Effector memory CD4-positive, alpha-beta T cell (primary cell): Measurements from ENCODE around the gene RASD1.
"Not testable (repeated sequence)": the region's sequence is repeated elsewhere in the genome, so short reads cannot be mapped to it uniquely, and the experiment has no call there.

Experiments
- DNase-seq, 3 donors: peaks; one replicate each; pipeline ENCODE4 v3.0.0-alpha.2; 2020
- H3K27ac ChIP-seq: 2 replicates; pipeline ENCODE4 v1.7.0; 2013; ENCODE audit warnings: mild to moderate bottlenecking, low read length, moderate library complexity; ENCODE audit not compliant: insufficient read depth, poor library complexity, severe bottlenecking
- H3K27me3 ChIP-seq: replicated peaks from 2 replicates; pipeline ENCODE4 v1.7.0; 2013; ENCODE audit warnings: mild to moderate bottlenecking, low read length; ENCODE audit not compliant: insufficient read depth, control insufficient read depth, poor library complexity, severe bottlenecking
- H3K36me3 ChIP-seq: 2 replicates; pipeline ENCODE4 v1.7.0; 2013; ENCODE audit warnings: mild to moderate bottlenecking, low read length, moderate library complexity; ENCODE audit not compliant: control insufficient read depth, insufficient read depth
- H3K4me1 ChIP-seq: 2 replicates; pipeline ENCODE4 v1.7.0; 2013; ENCODE audit warnings: low read length, mild to moderate bottlenecking; ENCODE audit not compliant: control insufficient read depth, insufficient read depth, poor library complexity, severe bottlenecking
- H3K4me3 ChIP-seq: 2 replicates; pipeline ENCODE4 v1.7.0; 2013; ENCODE audit warnings: low read length, low read depth, mild to moderate bottlenecking; ENCODE audit not compliant: insufficient read depth, poor library complexity, severe bottlenecking
- H3K9me3 ChIP-seq: 2 replicates; pipeline ENCODE4 v1.7.0; 2013; ENCODE audit warnings: mild to moderate bottlenecking, low read length, moderate library complexity; ENCODE audit not compliant: control insufficient read depth

The RASD1 gene

GRCh38 chr17:17469358-17469757 is 26.8 kb downstream of the RASD1 start:
- H3K4me3 ChIP-seq: no peak overlapping the region
- H3K36me3 ChIP-seq: no peaks in the 10 kb centered on the region
- H3K9me3 ChIP-seq: no peaks in the 10 kb centered on the region
- peaks cover 4% of the 10 kb centered on the region for H3K27me3 ChIP-seq
- no peak for DNase-seq
- no peaks in the 10 kb centered on the region for H3K4me1 ChIP-seq
- no peak overlapping the region for H3K27ac ChIP-seq

GRCh38 chr17:17468217-17469010 is 27.8 kb downstream of the RASD1 start:
- Histone ChIP-seq H3K27ac (no peak overlapping the region), H3K36me3 (no peaks in the 10 kb centered on the region), H3K9me3 (no peaks in the 10 kb centered on the region), H3K4me1 (no peaks in the 10 kb centered on the region), H3K4me3 (no peak overlapping the region), H3K27me3 (peaks cover 4% of the 10 kb centered on the region)
- no peak for DNase-seq

DNA sequence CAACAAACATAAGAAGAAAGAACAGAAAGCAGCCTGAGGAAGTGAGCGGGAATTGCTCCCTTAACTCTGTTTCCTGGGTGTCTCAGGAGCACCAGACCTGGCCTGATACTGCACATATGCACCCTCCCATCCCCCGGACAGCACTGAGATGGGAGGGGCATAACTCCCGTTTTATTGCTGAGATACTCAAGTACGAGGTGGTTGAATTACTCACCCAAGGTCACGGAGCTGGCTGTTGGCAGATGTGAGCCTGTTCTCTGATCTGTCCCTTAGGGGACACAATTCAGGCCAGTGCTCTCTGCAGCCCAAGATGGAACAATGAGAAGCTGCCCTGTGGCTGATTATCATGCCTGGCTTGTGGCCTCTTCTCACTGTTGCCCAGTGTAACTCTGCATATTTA is 28.5 kb downstream of the RASD1 start:
- H3K36me3 ChIP-seq: no peaks in the 10 kb centered on the region
- H3K4me1 ChIP-seq: no peaks in the 10 kb centered on the region
- H3K27ac ChIP-seq: no peak overlapping the region
- no peak for DNase-seq
- H3K9me3 ChIP-seq: no peaks in the 10 kb centered on the region
- H3K27me3 ChIP-seq: peaks cover 4% of the 10 kb centered on the region
- H3K4me3 ChIP-seq: no peak overlapping the region

DNA sequence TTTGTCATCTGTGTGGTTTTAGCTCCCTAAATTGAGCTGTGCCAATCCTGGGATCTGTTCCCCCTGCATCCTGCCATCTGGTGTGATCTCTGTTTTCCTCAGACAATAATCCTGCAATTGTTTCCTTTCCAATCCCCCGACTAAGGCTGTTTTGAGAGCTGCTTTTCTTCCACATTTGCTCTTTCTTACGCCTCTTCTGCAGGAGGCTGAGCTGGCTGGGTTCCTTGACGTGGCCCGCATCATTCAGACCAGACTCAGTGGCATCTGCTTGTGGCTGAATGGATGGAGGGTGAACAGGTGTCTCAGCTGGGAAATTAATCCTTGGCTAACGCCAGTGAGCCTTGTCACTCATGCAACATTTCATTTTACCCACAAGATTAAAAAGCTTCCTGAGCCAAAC is 29.2 kb downstream of the RASD1 start:
- DNase-seq: no peak
- Histone ChIP-seq H3K4me3 (no peak overlapping the region), H3K27me3 (no peaks in the 10 kb centered on the region), H3K36me3 (no peaks in the 10 kb centered on the region), H3K27ac (no peak overlapping the region), H3K4me1 (no peaks in the 10 kb centered on the region), H3K9me3 (no peaks in the 10 kb centered on the region)

- Histone ChIP-seq H3K27me3 (no peaks in the 10 kb centered on the region), H3K27ac (no peak overlapping the region), H3K36me3 (no peaks in the 10 kb centered on the region), H3K4me3 (no peak overlapping the region), H3K4me1 (no peaks in the 10 kb centered on the region), H3K9me3 (no peaks in the 10 kb centered on the region)
- no peak for DNase-seq
Observed at GRCh38 chr17:17466511-17466910, 29.7 kb downstream of the RASD1 start.

DNA sequence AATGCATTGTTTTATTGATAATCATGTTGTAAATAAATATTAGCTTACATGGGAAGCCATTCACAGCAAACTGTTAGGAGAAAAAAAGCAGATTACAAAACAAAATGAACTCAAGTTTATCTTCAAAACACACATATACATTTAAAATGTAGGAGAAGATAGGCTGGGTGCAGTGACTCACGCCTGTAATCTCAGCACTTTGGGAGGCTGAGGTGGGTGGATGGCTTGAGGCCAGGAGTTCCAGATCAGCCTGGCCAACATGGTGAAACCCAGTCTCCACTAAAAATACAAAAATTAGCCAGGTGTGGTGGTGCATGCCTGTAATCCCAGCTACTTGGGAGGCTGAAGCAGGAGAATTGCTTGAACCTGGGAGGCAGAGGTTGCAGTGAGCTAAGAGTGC is 30.3 kb downstream of the RASD1 start:
- not testable (repeated sequence) for H3K27ac ChIP-seq, H3K4me3 ChIP-seq, H3K4me1 ChIP-seq, DNase-seq, H3K27me3 ChIP-seq, H3K36me3 ChIP-seq, H3K9me3 ChIP-seq

DNA sequence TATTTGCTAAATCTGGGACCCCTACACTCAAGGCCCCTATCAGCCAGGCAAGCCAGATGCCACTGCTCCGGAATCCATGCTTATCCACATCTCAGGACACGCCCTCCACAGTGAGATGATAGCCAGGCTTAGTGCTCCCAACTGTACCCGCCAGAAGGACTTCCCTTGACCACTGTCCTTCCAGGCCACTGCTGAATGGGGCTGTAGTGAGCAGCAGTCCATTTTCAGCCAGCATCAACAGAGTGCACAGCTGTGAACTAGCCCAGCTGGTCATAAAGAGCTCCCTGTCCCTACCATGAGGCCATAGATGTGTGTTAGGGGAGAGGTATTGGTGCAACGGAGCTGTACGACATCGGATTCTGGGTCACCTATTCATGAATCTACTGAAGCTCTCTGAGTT is 32.4 kb downstream of the RASD1 start:
- Histone ChIP-seq H3K36me3 (no peaks in the 10 kb centered on the region), H3K27ac (no peak overlapping the region), H3K27me3 (no peaks in the 10 kb centered on the region), H3K9me3 (no peaks in the 10 kb centered on the region), H3K4me3 (no peak overlapping the region), H3K4me1 (no peaks in the 10 kb centered on the region)
- no peak for DNase-seq

DNA sequence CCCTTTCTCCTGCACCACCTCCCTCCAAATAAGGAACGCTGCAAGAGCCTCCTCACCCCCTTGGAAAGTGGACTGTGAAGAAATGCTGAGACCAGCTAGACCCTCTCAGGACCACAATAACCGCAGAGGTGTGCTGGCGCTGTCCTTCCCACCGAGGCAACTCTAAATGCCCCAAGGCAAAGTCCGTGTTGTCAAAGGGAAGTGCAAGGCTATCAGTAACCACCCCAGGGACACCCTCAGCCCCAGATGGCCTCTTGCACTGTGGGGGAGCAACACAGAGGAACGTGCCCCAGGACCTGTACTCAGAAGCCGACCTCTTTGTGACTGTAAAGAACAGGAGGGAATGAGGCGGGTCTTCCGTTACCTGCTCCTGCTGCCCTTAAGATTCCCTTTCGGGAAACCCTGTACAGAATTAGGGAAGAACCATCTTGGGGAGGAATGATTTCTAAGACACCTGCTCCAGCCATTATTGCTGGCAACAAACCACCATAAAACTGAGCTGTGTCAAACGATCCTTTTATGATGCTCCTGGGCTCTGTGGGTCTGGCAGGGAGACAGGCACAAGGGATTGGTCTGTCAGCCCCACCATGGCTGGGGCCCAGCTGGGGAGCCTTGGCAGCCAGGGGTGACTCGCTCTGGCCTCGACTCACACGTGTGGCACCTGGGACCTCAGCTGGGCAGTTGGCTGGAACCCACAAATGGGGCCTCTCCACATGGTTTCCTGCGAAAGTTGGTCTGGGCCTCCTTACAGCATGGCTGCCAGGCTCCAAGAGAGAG is 34.0 kb downstream of the RASD1 start:
- no peaks in the 10 kb centered on the region for H3K27me3 ChIP-seq
- no peak for DNase-seq
- no peak overlapping the region for H3K4me3 ChIP-seq
- no peak overlapping the region for H3K27ac ChIP-seq
- H3K9me3 ChIP-seq: no peaks in the 10 kb centered on the region
- no peaks in the 10 kb centered on the region for H3K36me3 ChIP-seq
- no peaks in the 10 kb centered on the region for H3K4me1 ChIP-seq

- DNase-seq: no peak
- Histone ChIP-seq H3K9me3 (no peaks in the 10 kb centered on the region), H3K36me3 (no peaks in the 10 kb centered on the region), H3K4me1 (no peaks in the 10 kb centered on the region), H3K4me3 (no peak overlapping the region), H3K27ac (no peak overlapping the region), H3K27me3 (no peaks in the 10 kb centered on the region)
Observed at GRCh38 chr17:17460038-17460437, 36.2 kb downstream of the RASD1 start.

DNA sequence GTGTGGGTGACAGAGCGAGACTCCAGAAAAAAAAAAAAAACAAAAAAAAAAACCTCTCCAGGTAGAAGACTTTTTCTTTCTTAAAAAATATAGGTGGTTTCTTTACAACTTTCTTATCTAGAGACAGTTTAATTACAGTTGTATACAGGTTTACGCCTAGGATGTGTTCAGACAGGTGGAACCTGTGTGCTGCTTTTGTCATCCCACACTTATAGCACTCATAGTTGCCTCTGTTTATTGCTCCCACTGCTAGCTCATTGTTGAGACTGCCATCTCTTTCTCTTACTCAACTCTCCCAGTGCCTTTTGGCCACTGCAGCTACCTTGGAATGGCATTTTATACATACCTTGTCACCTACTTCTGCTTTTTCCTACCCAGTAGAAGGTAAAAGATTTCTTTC is 38.5 kb downstream of the RASD1 start:
- no peaks in the 10 kb centered on the region for H3K36me3 ChIP-seq
- no peaks in the 10 kb centered on the region for H3K4me1 ChIP-seq
- no peaks in the 10 kb centered on the region for H3K9me3 ChIP-seq
- H3K4me3 ChIP-seq: no peak overlapping the region
- H3K27ac ChIP-seq: no peak overlapping the region
- no peak for DNase-seq
- H3K27me3 ChIP-seq: no peaks in the 10 kb centered on the region
